ENCODE data around the gene PGM5.

The PGM5 gene

GRCh38 chr9:68447611-68448010 is 91.2 kb downstream of the PGM5 start:
- H3K4me1 Mint-ChIP-seq: no peaks in the 10 kb centered on the region
- DNase-seq (ENCODE audit: low spot score in 2 of 2): no peak
- H3K9me3 Mint-ChIP-seq: no peaks in the 10 kb centered on the region
- ATAC-seq: no peak
- H3K36me3 Mint-ChIP-seq: no peaks in the 10 kb centered on the region
- H3K4me3 Mint-ChIP-seq: no peak overlapping the region
- H3K27ac Mint-ChIP-seq: no peak overlapping the region

GRCh38 chr9:68454579-68455334 is 98.3 kb downstream of the PGM5 start:
- H3K36me3 Mint-ChIP-seq: no peaks in the 10 kb centered on the region
- no peaks in the 10 kb centered on the region for H3K9me3 Mint-ChIP-seq
- no peak overlapping the region for H3K4me3 Mint-ChIP-seq
- DNase-seq (ENCODE audit: low spot score in 2 of 2): no peak
- H3K27ac Mint-ChIP-seq: no peak overlapping the region
- no peaks in the 10 kb centered on the region for H3K4me1 Mint-ChIP-seq
- ATAC-seq: no peak

- no peak for ATAC-seq
- no peak for DNase-seq (ENCODE audit: low spot score in 2 of 2)
- Mint-ChIP-seq H3K9me3 (no peaks in the 10 kb centered on the region), H3K27ac (no peak overlapping the region), H3K4me3 (no peak overlapping the region), H3K36me3 (no peaks in the 10 kb centered on the region), H3K4me1 (no peaks in the 10 kb centered on the region)
These were observed 99.0 kb downstream of the PGM5 start for GRCh38 chr9:68455451-68455850.

- Mint-ChIP-seq H3K9me3 (no peaks in the 10 kb centered on the region), H3K4me1 (no peaks in the 10 kb centered on the region), H3K27ac (no peak overlapping the region), H3K36me3 (no peaks in the 10 kb centered on the region), H3K4me3 (no peak overlapping the region)
- ATAC-seq (no peak), DNase-seq (ENCODE audit: low spot score in 2 of 2) (no peak)
These were observed 101.4 kb downstream of the PGM5 start for GRCh38 chr9:68457803-68458202.

GRCh38 chr9:68458918-68459317 is 102.5 kb downstream of the PGM5 start:
- no peak for DNase-seq (ENCODE audit: low spot score in 2 of 2)
- ATAC-seq: no peak
- Mint-ChIP-seq H3K4me3 (no peak overlapping the region), H3K36me3 (no peaks in the 10 kb centered on the region), H3K4me1 (no peaks in the 10 kb centered on the region), H3K9me3 (no peaks in the 10 kb centered on the region), H3K27ac (no peak overlapping the region)

GRCh38 chr9:68462105-68462775 is 105.8 kb downstream of the PGM5 start:
- Mint-ChIP-seq H3K4me1 (no peaks in the 10 kb centered on the region), H3K27ac (no peak overlapping the region), H3K9me3 (no peaks in the 10 kb centered on the region), H3K36me3 (no peaks in the 10 kb centered on the region), H3K4me3 (no peak overlapping the region)
- ATAC-seq (no peak), DNase-seq (ENCODE audit: low spot score in 2 of 2) (no peak)

- Mint-ChIP-seq H3K4me1 (no peaks in the 10 kb centered on the region), H3K9me3 (no peaks in the 10 kb centered on the region), H3K36me3 (no peaks in the 10 kb centered on the region), H3K27ac (no peak overlapping the region), H3K4me3 (no peak overlapping the region)
- DNase-seq (ENCODE audit: low spot score in 2 of 2) (no peak), ATAC-seq (no peak)
These were observed 113.7 kb downstream of the PGM5 start for GRCh38 chr9:68470067-68470466.

- Mint-ChIP-seq H3K4me1 (no peaks in the 10 kb centered on the region), H3K27ac (no peak overlapping the region), H3K36me3 (no peaks in the 10 kb centered on the region), H3K9me3 (no peaks in the 10 kb centered on the region), H3K4me3 (no peak overlapping the region)
- DNase-seq (ENCODE audit: low spot score in 2 of 2) (no peak), ATAC-seq (no peak)
These were observed 114.2 kb downstream of the PGM5 start for GRCh38 chr9:68470634-68471033.

- H3K4me1 Mint-ChIP-seq: no peaks in the 10 kb centered on the region
- no peaks in the 10 kb centered on the region for H3K9me3 Mint-ChIP-seq
- no peak overlapping the region for H3K4me3 Mint-ChIP-seq
- no peak overlapping the region for H3K27ac Mint-ChIP-seq
- ATAC-seq (no peak), DNase-seq (ENCODE audit: low spot score in 2 of 2) (no peak)
- H3K36me3 Mint-ChIP-seq: no peaks in the 10 kb centered on the region
These were observed 115.7 kb downstream of the PGM5 start for GRCh38 chr9:68472119-68472518.

- Mint-ChIP-seq H3K27ac (no peak overlapping the region), H3K9me3 (no peaks in the 10 kb centered on the region), H3K36me3 (no peaks in the 10 kb centered on the region), H3K4me3 (no peak overlapping the region), H3K4me1 (no peaks in the 10 kb centered on the region)
- no peak for DNase-seq (ENCODE audit: low spot score in 2 of 2)
- ATAC-seq: no peak
These were observed 117.4 kb downstream of the PGM5 start for GRCh38 chr9:68473790-68474189.

GRCh38 chr9:68476422-68476821 is 120.0 kb downstream of the PGM5 start:
- ATAC-seq (no peak), DNase-seq (ENCODE audit: low spot score in 2 of 2) (no peak)
- Mint-ChIP-seq H3K9me3 (no peaks in the 10 kb centered on the region), H3K36me3 (no peaks in the 10 kb centered on the region), H3K27ac (no peak overlapping the region), H3K4me1 (no peaks in the 10 kb centered on the region), H3K4me3 (no peak overlapping the region)

GRCh38 chr9:68476847-68477246 is 120.4 kb downstream of the PGM5 start:
- H3K4me1 Mint-ChIP-seq: no peaks in the 10 kb centered on the region
- no peak for ATAC-seq
- no peak for DNase-seq (ENCODE audit: low spot score in 2 of 2)
- H3K27ac Mint-ChIP-seq: no peak overlapping the region
- no peaks in the 10 kb centered on the region for H3K9me3 Mint-ChIP-seq
- H3K4me3 Mint-ChIP-seq: no peak overlapping the region
- no peaks in the 10 kb centered on the region for H3K36me3 Mint-ChIP-seq

GRCh38 chr9:68480807-68481206 is 124.4 kb downstream of the PGM5 start:
- DNase-seq (ENCODE audit: low spot score in 2 of 2) (no peak), ATAC-seq (no peak)
- H3K27ac Mint-ChIP-seq: no peak overlapping the region
- H3K4me3 Mint-ChIP-seq: no peak overlapping the region
- no peaks in the 10 kb centered on the region for H3K36me3 Mint-ChIP-seq
- peaks cover 10% of the 10 kb centered on the region for H3K9me3 Mint-ChIP-seq
- H3K4me1 Mint-ChIP-seq: no peaks in the 10 kb centered on the region

- ATAC-seq: no peak
- Mint-ChIP-seq H3K4me3 (no peak overlapping the region), H3K27ac (no peak overlapping the region), H3K4me1 (no peaks in the 10 kb centered on the region), H3K9me3 (peaks cover 12% of the 10 kb centered on the region), H3K36me3 (no peaks in the 10 kb centered on the region)
- no peak for DNase-seq (ENCODE audit: low spot score in 2 of 2)
These were observed 126.1 kb downstream of the PGM5 start for GRCh38 chr9:68482548-68482947.

- Mint-ChIP-seq H3K27ac (no peak overlapping the region), H3K4me1 (no peaks in the 10 kb centered on the region), H3K36me3 (no peaks in the 10 kb centered on the region), H3K4me3 (no peak overlapping the region), H3K9me3 (peaks cover 10% of the 10 kb centered on the region)
- no peak for DNase-seq (ENCODE audit: low spot score in 2 of 2)
- no peak for ATAC-seq
These were observed 131.7 kb downstream of the PGM5 start for GRCh38 chr9:68488126-68488525.

- H3K27ac Mint-ChIP-seq: no peak overlapping the region
- ATAC-seq (no peak), DNase-seq (ENCODE audit: low spot score in 2 of 2) (no peak)
- H3K4me1 Mint-ChIP-seq: no peaks in the 10 kb centered on the region
- H3K4me3 Mint-ChIP-seq: no peak overlapping the region
- H3K36me3 Mint-ChIP-seq: no peaks in the 10 kb centered on the region
- peaks cover 8% of the 10 kb centered on the region for H3K9me3 Mint-ChIP-seq
These were observed 133.2 kb downstream of the PGM5 start for GRCh38 chr9:68489646-68490045.

Measured in stimulated activated effector memory CD8-positive, alpha-beta T cell treated with anti-CD3 and anti-CD28 coated beads, Interleukin-12 subunit alpha, Interleukin-12 subunit beta, amount 100 ng/mL, for 72 hours (primary cell).